IMR-90 (cell line): Measurements from ENCODE around the gene FBXO17. TPM values are rescaled to one million over a fixed set of nuclear protein-coding genes. Genes with fewer than 3 reads are reported as not detected.

Experiments
- ATAC-seq: fragments of 200-7000 bp; cut with Tn5 transposase; 2 replicates; pipeline ENCODE4 v1.9.1; 2020; ENCODE audit warnings: low read depth, mild to moderate bottlenecking, moderate library complexity
- BruUV-seq: library from RNA; stranded (reverse); fragments of 400-500 nt; replicated peaks from 2 replicates; lab custom pipeline; 2021; lab: Mats Ljungman, UMichigan
- CTCF ChIA-PET: fragments of 300-600 bp; formaldehyde crosslinking; extraction: SDS; loops from one replicate; lab custom pipeline; 2021; ENCODE audit warnings: antibody characterized with exemption; lab: Yijun Ruan, JAX
- POLR2A ChIA-PET: fragments of 300-600 bp; sonication (Branson Sonifier 250); formaldehyde crosslinking; loops from one replicate; lab custom pipeline; 2022; ENCODE audit warnings: antibody characterized with exemption; ENCODE audit not compliant: unreplicated experiment; lab: Charles Lee
- DNase-seq: peaks from one replicate; pipeline ENCODE4 v3.0.0; 2013
- H2AFZ ChIP-seq: replicated peaks from 2 replicates; pipeline ENCODE3; 2013; ENCODE audit warnings: low read length, mild to moderate bottlenecking; ENCODE audit not compliant: poor library complexity
- H2AK5ac ChIP-seq: 2 replicates; pipeline ENCODE4 v1.6.1; 2013; ENCODE audit warnings: low read depth, low read length, inconsistent platforms
- H2AK9ac ChIP-seq: replicated peaks from 2 replicates; pipeline ENCODE3; 2013; ENCODE audit warnings: mild to moderate bottlenecking, low read depth, low read length, moderate library complexity; ENCODE audit not compliant: poor library complexity
- H2BK120ac ChIP-seq: 2 replicates; pipeline ENCODE4 v1.6.1; 2013; ENCODE audit warnings: low read depth, low read length, inconsistent platforms
- H2BK15ac ChIP-seq: 3 replicates; pipeline ENCODE4 v1.6.1; 2013; ENCODE audit warnings: low read depth, low read length, inconsistent platforms
- H2BK20ac ChIP-seq: 2 replicates; pipeline ENCODE4 v1.6.1; 2013; ENCODE audit warnings: low read depth, mild to moderate bottlenecking, inconsistent platforms, low read length, moderate library complexity
- H2BK5ac ChIP-seq: 2 replicates; pipeline ENCODE4 v1.6.1; 2013; ENCODE audit warnings: mild to moderate bottlenecking, low read depth, low read length, inconsistent platforms; ENCODE audit not compliant: poor library complexity, severe bottlenecking
- H3K14ac ChIP-seq: replicated peaks from 2 replicates; pipeline ENCODE4 v1.6.1; 2013; ENCODE audit warnings: low read depth, low read length, inconsistent platforms
- H3K18ac ChIP-seq: 2 replicates; pipeline ENCODE4 v1.6.1; 2013; ENCODE audit warnings: low read depth, low read length, control low read depth
- H3K23ac ChIP-seq: 2 replicates; pipeline ENCODE4 v1.6.1; 2013; ENCODE audit warnings: low read depth, low read length, inconsistent platforms
- H3K27ac ChIP-seq: 2 replicates; pipeline ENCODE4 v1.5.1; 2013; ENCODE audit warnings: mild to moderate bottlenecking, control low read depth, low read length; ENCODE audit not compliant: insufficient read depth
- H3K27me3 ChIP-seq: 2 replicates; pipeline ENCODE4 v1.6.1; 2013; ENCODE audit warnings: low read length; ENCODE audit not compliant: control insufficient read depth, insufficient read depth
- H3K36me3 ChIP-seq: 2 replicates; pipeline ENCODE4 v1.6.1; 2013; ENCODE audit warnings: low read length, mixed read lengths; ENCODE audit not compliant: control insufficient read depth, insufficient read depth
- H3K4ac ChIP-seq: 2 replicates; pipeline ENCODE4 v1.6.1; 2013; ENCODE audit warnings: low read depth, low read length, inconsistent platforms
- H3K4me1 ChIP-seq: 2 replicates; pipeline ENCODE4 v1.6.1; 2013; ENCODE audit warnings: low read length, mixed read lengths; ENCODE audit not compliant: control insufficient read depth, insufficient read depth
- H3K4me2 ChIP-seq: 2 replicates; pipeline ENCODE4 v1.6.1; 2013; ENCODE audit warnings: low read depth, mild to moderate bottlenecking, control low read depth, low read length, moderate library complexity
- H3K4me3 ChIP-seq: 2 replicates; pipeline ENCODE4 v1.5.1; 2013; ENCODE audit warnings: low read depth, mild to moderate bottlenecking, control low read depth, low read length, moderate library complexity; ENCODE audit not compliant: insufficient read depth
- H3K56ac ChIP-seq: 2 replicates; pipeline ENCODE4 v1.6.1; 2013; ENCODE audit warnings: low read length, inconsistent platforms; ENCODE audit not compliant: insufficient read depth; ENCODE audit errors: extremely low read depth
- H3K79me1 ChIP-seq, 2 experiments: 2 replicates each; pipeline ENCODE4 v1.6.1; 2013; ENCODE audit warnings: low read length in 2 of 2, inconsistent platforms in 1 of 2, low read depth in 1 of 2
- H3K9ac ChIP-seq: 2 replicates; pipeline ENCODE4 v1.6.1; 2013; ENCODE audit warnings: low read depth, low read length, control low read depth
- H3K9me1 ChIP-seq: 2 replicates; pipeline ENCODE4 v1.6.1; 2013; ENCODE audit warnings: low read length, inconsistent platforms; ENCODE audit not compliant: insufficient read depth
- H3K9me3 ChIP-seq: 2 replicates; pipeline ENCODE4 v1.6.1; 2013; ENCODE audit warnings: low read length; ENCODE audit not compliant: control insufficient read depth, insufficient read depth
- H4K20me1 ChIP-seq: 2 replicates; pipeline ENCODE4 v1.6.1; 2013; ENCODE audit warnings: low read length, inconsistent platforms; ENCODE audit not compliant: insufficient read depth
- H4K5ac ChIP-seq: 2 replicates; pipeline ENCODE4 v1.6.1; 2013; ENCODE audit warnings: mild to moderate bottlenecking, low read depth, low read length, control low read depth
- H4K8ac ChIP-seq, 2 experiments: 2 replicates each; pipeline ENCODE4 v1.6.1; 2013; ENCODE audit warnings: low read depth in 2 of 2, low read length in 2 of 2, control low read depth in 1 of 2, inconsistent platforms in 1 of 2
- H4K91ac ChIP-seq: 2 replicates; pipeline ENCODE4 v1.6.1; 2013; ENCODE audit warnings: low read depth, low read length, inconsistent platforms; ENCODE audit not compliant: insufficient read depth
- BHLHE40 ChIP-seq: fragments of 150-350 bp; IDR thresholded peaks from 2 replicates; pipeline ENCODE4 v1.6.1; 2016; ENCODE audit warnings: mild to moderate bottlenecking, low read depth, low read length
- NFE2L2 ChIP-seq: fragments of 150-350 bp; IDR thresholded peaks from 2 replicates; pipeline ENCODE4 v1.6.1; 2016; ENCODE audit warnings: low read depth, mild to moderate bottlenecking, low read length
- SMC3 ChIP-seq: fragments of 150-350 bp; IDR thresholded peaks from 2 replicates; pipeline ENCODE4 v1.6.1; 2016; ENCODE audit warnings: low read depth, mild to moderate bottlenecking, antibody characterized with exemption, low read length, moderate library complexity
- WGBS, 2 experiments: methylation state at CpG; one replicate each; pipeline versions ENCODE4 v1.1.5 to v1.1.7; 2013; ENCODE audit warnings: missing lambda C conversion rate in 2 of 2; ENCODE audit not compliant: insufficient read length in 1 of 2; ENCODE audit errors: extremely low coverage in 2 of 2; 5-methylcytosine and 5-hydroxymethylcytosine counted together
- dilution Hi-C: fragments of 300-500 bp; cut with HindIII; formaldehyde crosslinking; loops from one replicate; pipeline ENCODE4 v1.14.3; 2018; ENCODE audit warnings: low sequenced_read_pairs; ENCODE audit not compliant: unreplicated experiment
- in situ Hi-C: fragments of 300-500 bp; cut with MboI; formaldehyde crosslinking; loops from 3 replicates; pipeline ENCODE4 v1.14.3; 2019; ENCODE audit warnings: low sequenced_read_pairs, inconsistent platforms, mixed read lengths
- intact Hi-C: fragments of 100-400 bp; cut with micrococcal nuclease; formaldehyde crosslinking; loops from 2 replicates; pipeline ENCODE4 v1.10.0; 2022
- polyA plus RNA-seq, 3 experiments: library from polyadenylated mRNA; depleted of rRNA; stranded (reverse); fragments of >200 nt; gene quantifications; 2 replicates each; pipeline ENCODE4 v1.2.3, GENCODE V29; 2012; ENCODE audit warnings: low replicate concordance in 1 of 3
- total RNA-seq: library from RNA; depleted of rRNA; stranded (reverse); fragments of >200 nt; gene quantifications from 2 replicates; pipeline ENCODE4 v1.2.3, GENCODE V29; 2012

Gene FBXO17
- total and polyA plus RNA-seq, 2 of the 4 experiments (the other 2 are of a cell fraction): 10.8 to 20.7 TPM

DNA sequence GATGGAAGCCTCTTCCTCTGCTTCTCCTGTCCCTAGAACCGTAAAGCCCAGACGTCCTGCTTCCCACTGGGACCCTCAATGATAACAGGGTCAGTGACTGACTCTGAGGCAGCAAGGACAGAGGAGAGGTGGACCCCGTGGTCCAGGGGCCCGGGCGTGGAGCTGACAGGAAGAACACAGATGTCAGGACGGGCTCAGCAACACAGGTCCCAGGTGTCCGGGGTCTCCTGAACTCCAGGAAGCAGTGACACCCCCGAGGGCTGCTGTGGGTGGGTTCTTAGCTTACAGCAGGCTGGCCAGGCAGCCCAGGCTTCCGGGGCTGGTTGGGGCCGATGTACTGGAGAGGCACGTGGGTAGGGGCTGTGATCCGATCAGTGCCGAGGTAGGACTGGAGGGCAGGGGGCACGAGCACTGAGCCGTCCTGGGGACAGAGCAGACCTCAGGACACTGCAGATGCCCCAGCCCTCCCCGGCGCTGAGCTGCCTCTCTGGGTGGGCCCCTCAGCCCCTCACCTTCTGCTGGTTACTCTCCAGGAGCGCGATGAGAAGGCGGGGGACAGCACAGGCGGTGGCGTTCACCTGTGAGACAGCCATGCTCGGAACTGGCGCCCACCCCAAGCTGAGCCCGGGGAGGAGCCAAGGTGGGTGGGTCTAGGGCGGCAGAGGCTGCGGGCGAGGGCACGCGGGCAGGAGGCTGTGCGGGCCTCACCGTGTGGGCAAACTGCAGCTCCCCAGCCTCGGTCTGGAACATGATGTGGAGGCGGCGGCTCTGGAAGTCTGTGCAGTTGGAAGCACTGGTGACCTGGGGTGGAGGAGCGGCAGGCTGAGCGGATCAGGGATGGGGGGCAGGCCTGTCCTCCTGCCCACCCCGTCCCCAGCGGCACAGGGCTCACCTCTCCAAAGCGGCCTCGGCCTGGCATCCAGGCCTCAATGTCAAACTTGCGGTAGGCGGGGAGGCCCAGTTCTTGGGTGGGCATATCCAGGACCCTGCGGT, 59.9 kb downstream of the FBXO17 start:
- Histone ChIP-seq H2BK20ac (no peak overlapping the region), H3K27me3 (peaks cover 4% of the 10 kb centered on the region; the same call in 1 of the 2 replicates), H3K9me3 (no peaks in the 10 kb centered on the region), H3K36me3 (no peaks in the 10 kb centered on the region), H3K4ac (no peak overlapping the region), H3K4me3 (no peak overlapping the region), H3K56ac (no peak overlapping the region), H4K5ac (no peak overlapping the region), H2AK9ac (no peak overlapping the region), H3K9ac (no peak overlapping the region), H3K79me1 (no peaks in the 10 kb centered on the region), H3K4me2 (no peak overlapping the region), H2BK15ac (no peak overlapping the region), H3K27ac (no peak overlapping the region), H2BK120ac (no peak overlapping the region), H3K14ac (no peak overlapping the region), H2AK5ac (no peak overlapping the region), H3K9me1 (no peaks in the 10 kb centered on the region), H4K20me1 (no peaks in the 10 kb centered on the region; the same call in 1 of the 2 replicates), H4K8ac (no peak overlapping the region), H3K4me1 (no peaks in the 10 kb centered on the region), H2BK5ac (no peak overlapping the region), H3K18ac (no peak overlapping the region), H3K23ac (no peak overlapping the region), H4K91ac (no peak overlapping the region), H2AFZ (no peak overlapping the region)
- ATAC-seq (no peak), DNase-seq (no peak)
- in situ Hi-C loops (loop anchor here (25.0 kb wide), 1 partner anchor 178 kb away; the partner anchor contains the start of gene CAPN12), intact Hi-C loops (no loop called here), dilution Hi-C loops (no loop called here)
- CTCF ChIA-PET: interaction anchor here (0.6 to 0.9 kb wide), 2 partner anchors 12 to 25 kb away, joined by 3 read pairs; no protein-coding TSS in a partner anchor
- 98% methylated on average over 13 of the region's 44 CpGs; no CpG with 5 or more reads in 1 of the 2 experiments for WGBS, 2 experiments
- TF ChIP-seq SMC3 (no peak), BHLHE40 (no peak), NFE2L2 (no peak)
- POLR2A ChIA-PET: no interaction called here
- no TSS peak for BruUV-seq
